ENCODE data around the gene CLHC1. TPM values are rescaled to one million over a fixed set of nuclear protein-coding genes. Genes with fewer than 3 reads are reported as not detected.

The CLHC1 gene
- total RNA-seq, 1 donor = 14.3 TPM

Other genes starting within 250 kb of the CLHC1 start
- 357 and 1,117 TPM in 2 replicates for gene RTN4, start 181.8 kb downstream of the CLHC1 start, total RNA-seq (ENCODE audit: low replicate concordance)
- gene RPS27A, start 395 bp upstream of the CLHC1 start, total RNA-seq (ENCODE audit: low replicate concordance) = 1,779 and 1,984 TPM in 2 replicates
- 37.5 and 66.2 TPM in 2 replicates for gene MTIF2, start 36.9 kb upstream of the CLHC1 start, total RNA-seq (ENCODE audit: low replicate concordance)
- gene CCDC88A, start 187.6 kb upstream of the CLHC1 start, total RNA-seq (ENCODE audit: low replicate concordance) = 111 and 123 TPM in 2 replicates

Data from fibroblast of the aortic adventitia (primary cell).